OCI-M2 (cell line): Measurements from ENCODE around the gene ZNF37A.
"Not testable (repeated sequence)": the region's sequence is repeated elsewhere in the genome, so short reads cannot be mapped to it uniquely, and the experiment has no call there.

Source experiments
- DNase-seq: peaks from one replicate; lab custom pipeline; 2025; ENCODE audit not compliant: unreplicated experiment; lab: John Stamatoyannopoulos, UW

The ZNF37A gene

DNA sequence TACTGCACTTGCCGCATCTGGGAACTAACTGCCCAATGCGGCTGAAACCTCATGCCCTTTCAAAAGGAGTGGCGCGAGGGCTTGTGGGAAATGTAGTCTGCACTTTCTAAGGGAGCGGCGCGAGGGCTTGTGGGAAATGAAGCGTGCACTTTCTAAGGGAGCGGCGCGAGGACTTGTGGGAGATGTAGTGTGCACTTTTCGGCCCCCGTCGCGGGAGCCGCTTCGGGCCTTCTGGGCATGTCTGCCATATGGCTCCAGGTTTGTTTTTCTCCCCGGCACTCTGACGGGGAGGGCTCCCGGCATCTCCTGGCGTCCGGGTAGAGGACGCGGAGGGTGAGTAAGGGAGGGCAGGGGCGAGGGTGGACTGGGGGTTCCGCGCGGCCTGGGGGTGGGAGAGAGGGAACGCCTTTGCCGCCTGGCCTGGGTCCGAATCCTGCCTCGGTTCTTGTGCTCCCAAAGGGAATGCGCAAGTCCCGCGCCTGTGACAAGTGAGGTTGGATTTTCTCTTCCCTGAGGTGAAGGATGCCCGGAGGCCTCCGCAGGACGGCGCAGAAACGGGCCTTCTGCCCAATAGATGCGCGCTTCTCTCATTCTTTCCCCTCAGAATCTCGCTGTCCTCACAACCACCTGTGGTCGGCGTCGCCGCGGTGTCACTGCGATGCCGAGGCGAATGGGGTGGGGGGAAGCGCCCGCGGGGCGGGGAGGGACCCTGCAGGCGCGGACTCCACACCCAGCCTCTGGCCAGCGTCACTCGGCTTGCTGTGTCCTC, at the start of gene ZNF37A:
Gene ZNF37A (plus strand): TSS at position 180 of the 769 bp plus-strand sequence. CDS start 2,281 bp downstream, outside the sequence.
- DNase-seq, result peak; percentile 50

DNA sequence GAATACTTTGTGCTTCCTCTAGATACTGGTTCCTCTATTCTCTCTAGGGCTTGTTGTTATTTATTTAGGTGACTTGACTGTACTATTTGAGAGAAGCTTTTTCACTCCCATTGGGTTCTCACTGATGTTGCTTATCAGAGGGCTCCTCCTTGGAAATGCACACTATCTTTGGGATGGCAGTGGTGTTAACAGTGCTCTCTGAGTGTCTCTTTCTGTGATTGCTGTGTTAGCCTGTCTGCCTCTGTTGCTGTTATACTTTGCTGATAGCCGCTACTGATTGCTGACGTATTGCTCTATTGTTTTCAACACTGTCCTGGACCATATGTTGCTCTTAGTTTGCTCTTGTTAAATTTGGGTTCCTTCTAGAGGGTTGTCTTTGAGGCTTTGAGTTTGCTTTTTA, 49.0 kb upstream of the ZNF37A start:
- DNase-seq, result no peak

DNA sequence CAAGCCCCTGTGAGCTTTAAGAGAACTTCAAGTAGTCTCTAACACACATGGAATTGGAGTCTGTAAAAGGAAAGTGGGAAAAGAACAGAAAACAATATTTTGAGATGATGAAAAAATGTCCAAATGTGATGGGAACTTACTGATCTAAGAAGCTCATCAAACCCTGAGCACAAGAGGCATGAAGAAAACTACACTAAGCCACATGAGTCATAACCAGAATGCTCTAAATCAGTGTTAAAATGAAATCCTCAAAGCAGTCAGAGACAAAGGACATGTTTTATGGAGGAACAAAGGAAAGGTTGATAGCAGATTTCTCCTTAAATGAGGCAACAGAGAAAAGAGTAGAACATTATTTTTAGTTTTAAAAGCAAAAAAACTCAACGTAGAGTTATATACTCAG, 46.5 kb upstream of the ZNF37A start:
- no peak for DNase-seq

DNA sequence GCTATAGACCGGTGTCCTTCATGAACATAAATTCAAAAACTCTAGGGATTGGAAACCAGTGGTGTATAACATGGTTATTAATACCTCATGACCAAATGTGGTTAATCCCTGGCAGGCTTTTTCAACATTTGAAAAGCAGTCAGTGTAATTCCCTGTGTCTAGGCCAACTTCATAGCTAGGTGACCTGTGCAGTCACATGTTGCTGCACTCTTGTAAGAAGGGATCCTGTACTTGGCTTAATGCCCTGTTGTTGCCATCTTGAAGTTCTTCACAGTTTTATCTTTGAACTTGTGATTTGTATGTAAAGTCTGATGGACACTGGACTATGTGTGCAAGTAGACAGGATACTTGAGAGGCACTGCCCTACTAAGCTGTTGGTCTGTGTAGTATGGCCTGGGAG, 43.9 kb upstream of the ZNF37A start:
- no peak for DNase-seq

- no peak for DNase-seq
Measured at GRCh38 chr10:38054361-38054797, 39.8 kb upstream of the ZNF37A start.

GRCh38 chr10:38055274-38055894, 38.8 kb upstream of the ZNF37A start:
- not testable (repeated sequence) for DNase-seq

DNA sequence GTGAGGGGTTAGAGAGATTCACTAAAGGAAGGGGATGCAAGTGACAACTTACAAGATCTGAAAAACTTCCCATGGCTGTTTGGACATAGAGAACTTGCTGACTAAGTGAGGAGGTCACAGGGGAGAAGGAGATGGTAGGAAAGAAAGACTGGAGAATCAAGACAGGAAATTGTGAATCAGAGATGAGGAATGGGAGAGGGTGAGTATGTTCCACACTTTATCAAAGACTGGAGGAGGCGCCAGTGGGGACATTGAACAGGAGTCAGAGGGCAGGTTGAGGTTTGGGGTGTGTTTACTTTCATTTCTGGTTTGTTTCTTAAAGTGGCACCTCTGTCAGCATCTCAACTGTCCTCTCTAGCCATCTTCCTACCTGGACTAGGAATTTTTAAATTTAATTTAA, 24.5 kb upstream of the ZNF37A start:
- DNase-seq, result not testable (repeated sequence)

DNA sequence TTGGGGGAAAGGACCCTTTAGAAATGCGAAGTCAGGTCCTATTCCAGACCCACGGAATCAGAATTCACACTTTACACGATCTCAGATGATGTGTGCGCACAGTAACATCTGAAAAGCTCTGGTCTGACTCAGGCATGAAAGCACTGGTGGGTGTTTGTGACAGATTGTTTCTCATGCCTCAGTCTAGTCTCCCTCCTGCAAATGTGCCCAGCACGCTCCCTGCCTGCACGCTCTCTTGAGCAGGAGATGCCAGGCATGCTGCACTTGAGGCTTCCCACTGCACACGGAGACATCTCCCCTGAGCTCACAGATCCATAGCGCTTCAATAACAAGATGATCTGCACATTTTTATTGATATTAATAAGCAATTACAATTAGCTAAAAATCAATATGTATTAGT, 23.6 kb upstream of the ZNF37A start:
- DNase-seq, result no peak

GRCh38 chr10:38072552-38072951, 21.6 kb upstream of the ZNF37A start:
- no peak for DNase-seq

- DNase-seq, result no peak
Measured at GRCh38 chr10:38076687-38077086, 17.4 kb upstream of the ZNF37A start.

- DNase-seq, result not testable (repeated sequence)
Measured at GRCh38 chr10:38093318-38093717, 819 bp upstream of the ZNF37A start.

GRCh38 chr10:38093816-38094157, 350 bp upstream of the ZNF37A start:
- no peak for DNase-seq

- DNase-seq, result no peak
Measured at GRCh38 chr10:38094927-38095574, 914 bp downstream of the ZNF37A start.

DNA sequence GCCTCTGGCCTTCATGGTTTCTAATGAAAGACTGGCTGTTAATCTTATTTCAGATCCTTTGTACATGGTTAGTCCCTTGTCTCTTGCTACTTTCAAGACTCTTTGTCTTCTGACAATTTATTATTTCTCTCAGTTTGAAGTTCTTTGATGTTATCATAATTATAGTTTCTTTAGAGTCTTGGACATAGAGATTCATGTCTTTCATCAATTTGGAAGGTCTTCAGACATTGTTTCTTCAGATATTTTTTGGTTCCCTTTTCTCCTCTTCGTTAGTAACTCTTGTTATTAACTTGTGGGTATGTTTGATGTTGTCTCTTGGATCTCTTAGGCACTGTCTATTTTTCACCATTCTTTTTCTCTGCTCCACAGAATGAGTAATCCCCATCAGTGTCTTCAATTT, 8.7 kb downstream of the ZNF37A start:
- DNase-seq, result no peak

- DNase-seq, result no peak
Measured at GRCh38 chr10:38103756-38104155, 9.6 kb downstream of the ZNF37A start.

DNA sequence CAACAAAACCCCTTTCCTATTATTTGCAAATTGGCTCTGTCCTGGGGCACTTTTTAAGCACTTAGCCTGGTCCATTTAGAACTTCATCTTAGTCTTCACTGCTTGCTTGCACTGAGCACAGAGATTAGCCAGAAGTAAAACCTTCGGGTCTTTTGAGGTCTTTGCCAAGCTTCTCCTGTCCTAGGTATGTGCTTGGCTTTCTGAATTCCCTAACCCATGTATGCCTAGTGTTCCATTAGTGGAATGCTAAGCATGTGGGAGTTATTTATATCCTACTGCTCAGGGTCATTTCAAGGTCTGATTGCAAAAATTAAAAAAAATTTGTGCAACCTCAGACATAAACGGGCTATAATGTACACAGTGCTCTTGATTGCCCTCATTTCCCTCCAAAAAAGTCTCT, 18.0 kb downstream of the ZNF37A start:
- DNase-seq, result no peak

DNA sequence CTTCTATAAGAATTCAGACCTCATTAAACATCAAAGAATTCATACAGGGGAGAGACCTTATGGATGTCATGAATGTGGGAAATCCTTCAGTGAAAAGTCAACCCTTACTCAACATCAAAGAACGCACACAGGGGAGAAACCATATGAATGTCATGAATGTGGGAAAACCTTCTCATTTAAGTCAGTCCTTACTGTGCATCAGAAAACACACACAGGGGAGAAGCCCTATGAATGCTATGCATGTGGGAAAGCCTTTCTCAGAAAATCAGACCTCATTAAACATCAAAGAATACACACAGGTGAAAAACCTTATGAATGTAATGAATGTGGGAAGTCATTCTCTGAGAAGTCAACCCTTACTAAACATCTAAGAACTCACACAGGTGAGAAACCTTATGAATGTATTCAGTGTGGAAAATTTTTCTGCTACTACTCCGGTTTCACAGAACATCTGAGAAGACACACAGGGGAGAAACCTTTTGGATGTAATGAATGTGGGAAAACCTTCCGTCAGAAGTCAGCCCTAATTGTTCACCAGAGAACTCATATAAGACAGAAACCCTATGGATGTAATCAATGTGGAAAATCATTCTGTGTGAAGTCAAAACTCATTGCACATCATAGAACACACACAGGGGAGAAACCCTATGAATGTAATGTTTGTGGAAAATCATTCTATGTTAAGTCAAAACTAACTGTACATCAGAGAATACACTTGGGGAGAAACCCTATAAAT, 24.1 kb downstream of the ZNF37A start:
- DNase-seq, result no peak

DNA sequence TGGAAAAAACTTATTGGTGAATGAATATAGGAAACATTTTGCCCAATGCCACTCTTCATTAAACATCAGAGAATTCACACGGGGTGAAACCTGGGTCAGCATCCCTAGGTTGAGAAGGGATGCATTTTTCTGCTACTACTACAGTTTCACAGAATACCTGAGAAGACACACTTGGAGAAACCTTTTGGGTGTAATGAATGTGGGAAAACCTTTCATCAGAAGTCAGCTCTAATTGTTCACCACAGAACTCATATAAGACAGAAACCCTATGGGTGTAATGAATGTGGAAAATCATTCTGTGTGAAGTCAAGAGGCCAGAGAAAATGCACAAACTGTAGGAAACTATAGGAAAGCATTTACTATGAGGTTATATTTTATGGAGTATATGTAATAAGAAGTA, 24.9 kb downstream of the ZNF37A start:
- DNase-seq, result no peak

DNA sequence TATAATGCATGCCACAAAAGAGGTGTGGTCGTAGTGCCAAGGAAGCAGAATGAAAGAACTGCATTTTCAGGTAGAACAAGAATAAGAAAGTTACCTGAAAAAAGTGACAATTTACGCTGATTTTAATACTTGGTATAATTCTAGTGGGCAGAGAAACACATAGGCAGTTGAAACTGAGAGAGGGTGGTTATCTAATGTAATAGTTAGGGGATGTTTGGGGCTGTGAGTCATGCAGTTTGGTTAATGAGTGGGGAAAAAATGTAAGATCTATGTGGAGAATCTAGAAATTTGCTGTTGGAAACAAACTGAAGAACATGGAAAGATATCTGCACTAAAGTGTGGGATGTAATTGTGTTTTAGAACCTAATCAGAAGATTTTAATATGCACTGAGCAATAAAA, 33.7 kb downstream of the ZNF37A start:
- DNase-seq, result no peak

GRCh38 chr10:38143587-38143986, 49.5 kb downstream of the ZNF37A start:
- no peak for DNase-seq

GRCh38 chr10:38146579-38147333, 52.6 kb downstream of the ZNF37A start:
- DNase-seq, result no peak
